Heart left ventricle (tissue), 13 donors: ENCODE measurements around the gene NGEF.
"Not testable (repeated sequence)": the region's sequence is repeated elsewhere in the genome, so short reads cannot be mapped to it uniquely, and the experiment has no call there.

ENCODE experiments used
- CTCF ChIP-seq, 12 donors: fragments of 200-600 bp; sonication (generic) in 4 of 12; IDR thresholded peaks; one replicate each; pipeline versions ENCODE4 v1.5.0 to v1.8.0; 2018 to 2022; ENCODE audit warnings: antibody characterized with exemption in 12 of 12, mild to moderate bottlenecking in 5 of 12
- POLR2A ChIP-seq, 2 donors: fragments of 450-650 bp; IDR thresholded peaks; one replicate each; pipeline ENCODE4 v1.6.1; 2017; ENCODE audit warnings: antibody characterized with exemption in 2 of 2, mild to moderate bottlenecking in 2 of 2, moderate library complexity in 2 of 2
- donor health status: ischemic (EF 13 %, LVEDD 7.1; RV severe dilation, severe dysfunction).
- donor health status: DM: no; HTN: yes; CAD: no.
- donor health status: DM: no; HTN: no; CAD: no.
- donor health status: ischemic (EF 25% LVEDD 6.9; RV normal size, moderate dysfunction).
- donor health status: ischemic (EF 25% LVEDD 5.7; RV mildly dilated, moderate dysfunction).
- donor health status: ischemic (EF 35%, LVEDD 5.7; RV mildly dilated, moderate dysfunction).
- donor health status: nonischemic (EF 11% LVEDD 7.7; RV severe dilation, severe dysfunction).
- donor health status: DM: yes; HTN: yes; CAD: no.
- donor health status: PGD.
- donor health status: ischemic (EF 29% LVEDD 5.4; RV normal size, mild dysfunction).
- donor health status: nonischemic (EF 23%, LVEDD 6.1; RV moderate dilation, normal function).

GRCh38 chr2:232906867-232907717 is 106.0 kb downstream of the NGEF start:
- TF ChIP-seq CTCF, POLR2A (IDR thresholded peaks at IDR 0.05): not testable (repeated sequence)
